Stimulated activated naive CD8-positive, alpha-beta T cell treated with anti-CD3 and anti-CD28 coated beads, Interleukin-15, Interleukin-2, amounts not matched to agents 100 ng/mL and 50 ng/mL, for 24 hours (primary cell): ENCODE measurements around the gene NHLH1.

Experiments
- H3K27ac Mint-ChIP-seq: one replicate; pipeline ENCODE4 v1.8.0; 2021; ENCODE audit warnings: mild to moderate bottlenecking, mixed read lengths
- H3K27me3 Mint-ChIP-seq: one replicate; pipeline ENCODE4 v1.8.0; 2021; ENCODE audit warnings: mixed read lengths
- H3K36me3 Mint-ChIP-seq: one replicate; pipeline ENCODE4 v1.8.0; 2021; ENCODE audit warnings: low read depth, mixed read lengths
- H3K4me1 Mint-ChIP-seq: one replicate; pipeline ENCODE4 v1.8.0; 2021; ENCODE audit warnings: low read depth, mixed read lengths
- H3K4me3 Mint-ChIP-seq: one replicate; pipeline ENCODE4 v1.8.0; 2021; ENCODE audit warnings: mild to moderate bottlenecking, mixed read lengths
- H3K9me3 Mint-ChIP-seq: one replicate; pipeline ENCODE4 v1.8.0; 2021; ENCODE audit warnings: mixed read lengths

The NHLH1 gene

GRCh38 chr1:160394673-160395072, 27.8 kb downstream of the NHLH1 start:
- H3K27me3 Mint-ChIP-seq = peaks cover 12% of the 10 kb centered on the region
- no peak overlapping the region for H3K27ac Mint-ChIP-seq
- no peaks in the 10 kb centered on the region for H3K36me3 Mint-ChIP-seq
- H3K4me1 Mint-ChIP-seq = no peaks in the 10 kb centered on the region
- peaks cover under 1% of the 10 kb centered on the region for H3K9me3 Mint-ChIP-seq
- H3K4me3 Mint-ChIP-seq = no peak overlapping the region

GRCh38 chr1:160397651-160398050, 30.8 kb downstream of the NHLH1 start:
- Mint-ChIP-seq H3K4me3 (no peak overlapping the region), H3K36me3 (no peaks in the 10 kb centered on the region), H3K9me3 (no peaks in the 10 kb centered on the region), H3K27ac (no peak overlapping the region), H3K4me1 (peaks cover 9% of the 10 kb centered on the region), H3K27me3 (peaks cover 16% of the 10 kb centered on the region)

GRCh38 chr1:160398823-160399222, 32.0 kb downstream of the NHLH1 start:
- H3K27me3 Mint-ChIP-seq = peaks cover 16% of the 10 kb centered on the region
- no peaks in the 10 kb centered on the region for H3K36me3 Mint-ChIP-seq
- H3K27ac Mint-ChIP-seq = no peak overlapping the region
- peak overlapping the region; percentile 21 for H3K4me3 Mint-ChIP-seq
- H3K9me3 Mint-ChIP-seq = no peaks in the 10 kb centered on the region
- H3K4me1 Mint-ChIP-seq = peaks cover 9% of the 10 kb centered on the region

- Mint-ChIP-seq H3K36me3 (no peaks in the 10 kb centered on the region), H3K9me3 (no peaks in the 10 kb centered on the region), H3K27me3 (peaks cover 16% of the 10 kb centered on the region), H3K4me1 (peaks cover 9% of the 10 kb centered on the region), H3K27ac (no peak overlapping the region), H3K4me3 (peak overlapping the region; percentile 38)
These were observed 32.8 kb downstream of the NHLH1 start for GRCh38 chr1:160399544-160400222.

GRCh38 chr1:160400223-160400645, 33.4 kb downstream of the NHLH1 start, which contains the start of gene VANGL2:
VANGL2 (plus strand) TSS chr1:160400564; CDS start chr1:160415838, 15,274 bp downstream.
- H3K27me3 Mint-ChIP-seq = peaks cover 16% of the 10 kb centered on the region
- H3K36me3 Mint-ChIP-seq = no peaks in the 10 kb centered on the region

GRCh38 chr1:160400646-160401486, 34.0 kb downstream of the NHLH1 start:
- no peak overlapping the region for H3K27ac Mint-ChIP-seq
- H3K9me3 Mint-ChIP-seq = no peaks in the 10 kb centered on the region
- peaks cover 9% of the 10 kb centered on the region for H3K4me1 Mint-ChIP-seq
- peak overlapping the region; percentile 58 for H3K4me3 Mint-ChIP-seq
- peaks cover 16% of the 10 kb centered on the region for H3K27me3 Mint-ChIP-seq
- H3K36me3 Mint-ChIP-seq = no peaks in the 10 kb centered on the region

More at GRCh38 chr1:160400223-160400645, 33.4 kb downstream of the NHLH1 start, which contains the start of gene VANGL2:
- Mint-ChIP-seq H3K4me3 (peak within 1 kb of the TSS; percentile 58), H3K27ac (no peak within 1 kb of the TSS), H3K4me1 (peaks cover 9% of the 10 kb centered on the region), H3K9me3 (no peaks in the 10 kb centered on the region)

- Mint-ChIP-seq H3K9me3 (no peaks in the 10 kb centered on the region), H3K36me3 (no peaks in the 10 kb centered on the region), H3K4me3 (peak overlapping the region; percentile 58), H3K27me3 (peaks cover 16% of the 10 kb centered on the region), H3K4me1 (peaks cover 9% of the 10 kb centered on the region), H3K27ac (no peak overlapping the region)
These were observed 34.6 kb downstream of the NHLH1 start for GRCh38 chr1:160401487-160401805.

- H3K27me3 Mint-ChIP-seq = peaks cover 16% of the 10 kb centered on the region
- no peak overlapping the region for H3K27ac Mint-ChIP-seq
- H3K36me3 Mint-ChIP-seq = no peaks in the 10 kb centered on the region
- no peaks in the 10 kb centered on the region for H3K9me3 Mint-ChIP-seq
- peaks cover 9% of the 10 kb centered on the region for H3K4me1 Mint-ChIP-seq
- H3K4me3 Mint-ChIP-seq = no peak overlapping the region
These were observed 35.3 kb downstream of the NHLH1 start for GRCh38 chr1:160402001-160402795.

GRCh38 chr1:160403244-160403643, 36.4 kb downstream of the NHLH1 start:
- Mint-ChIP-seq H3K4me1 (peaks cover 9% of the 10 kb centered on the region), H3K27ac (no peak overlapping the region), H3K36me3 (no peaks in the 10 kb centered on the region), H3K27me3 (peaks cover 16% of the 10 kb centered on the region), H3K4me3 (no peak overlapping the region), H3K9me3 (no peaks in the 10 kb centered on the region)

GRCh38 chr1:160404094-160404493, 37.2 kb downstream of the NHLH1 start:
- H3K4me3 Mint-ChIP-seq = no peak overlapping the region
- H3K27me3 Mint-ChIP-seq = peaks cover 12% of the 10 kb centered on the region
- no peaks in the 10 kb centered on the region for H3K9me3 Mint-ChIP-seq
- H3K27ac Mint-ChIP-seq = no peak overlapping the region
- no peaks in the 10 kb centered on the region for H3K36me3 Mint-ChIP-seq
- H3K4me1 Mint-ChIP-seq = peaks cover 9% of the 10 kb centered on the region

- no peaks in the 10 kb centered on the region for H3K36me3 Mint-ChIP-seq
- H3K9me3 Mint-ChIP-seq = no peaks in the 10 kb centered on the region
- H3K27ac Mint-ChIP-seq = no peak overlapping the region
- H3K4me1 Mint-ChIP-seq = peaks cover 9% of the 10 kb centered on the region
- H3K4me3 Mint-ChIP-seq = no peak overlapping the region
- peaks cover 11% of the 10 kb centered on the region for H3K27me3 Mint-ChIP-seq
These were observed 38.5 kb downstream of the NHLH1 start for GRCh38 chr1:160405331-160405877.

GRCh38 chr1:160406131-160406968, 39.5 kb downstream of the NHLH1 start:
- H3K27ac Mint-ChIP-seq = no peak overlapping the region
- peaks cover 6% of the 10 kb centered on the region for H3K4me1 Mint-ChIP-seq
- no peaks in the 10 kb centered on the region for H3K36me3 Mint-ChIP-seq
- H3K4me3 Mint-ChIP-seq = no peak overlapping the region
- no peaks in the 10 kb centered on the region for H3K9me3 Mint-ChIP-seq
- peaks cover 8% of the 10 kb centered on the region for H3K27me3 Mint-ChIP-seq

GRCh38 chr1:160407839-160408801, 41.2 kb downstream of the NHLH1 start:
- Mint-ChIP-seq H3K36me3 (no peaks in the 10 kb centered on the region), H3K27ac (no peak overlapping the region), H3K4me1 (no peaks in the 10 kb centered on the region), H3K4me3 (no peak overlapping the region), H3K9me3 (no peaks in the 10 kb centered on the region), H3K27me3 (no peaks in the 10 kb centered on the region)
